Stimulated activated memory B cell treated with anti-CD40 and anti-IgM and Interleukin-4, amounts not matched to agents 10 μg/mL and 1 μg/mL and 100 μg/mL, for 72 hours (primary cell): ENCODE data around the gene SFTPD.
"Not testable (repeated sequence)": the region's sequence is repeated elsewhere in the genome, so short reads cannot be mapped to it uniquely, and the experiment has no call there.

ENCODE experiments used
- ATAC-seq: fragments of 150-1000 bp; cut with Tn5 transposase; 2 replicates; pipeline ENCODE4 v1.10.0; 2021
- H3K27ac Mint-ChIP-seq: one replicate; pipeline ENCODE4 v1.8.0; 2022; ENCODE audit warnings: mild to moderate bottlenecking, mixed read lengths
- H3K27me3 Mint-ChIP-seq: one replicate; pipeline ENCODE4 v1.8.0; 2022; ENCODE audit warnings: mixed read lengths
- H3K36me3 Mint-ChIP-seq: one replicate; pipeline ENCODE4 v1.8.0; 2022; ENCODE audit warnings: mixed read lengths
- H3K4me1 Mint-ChIP-seq: one replicate; pipeline ENCODE4 v1.8.0; 2022; ENCODE audit warnings: mixed read lengths
- H3K4me3 Mint-ChIP-seq: one replicate; pipeline ENCODE4 v1.8.0; 2022; ENCODE audit warnings: mild to moderate bottlenecking, moderate library complexity, mixed read lengths
- H3K9me3 Mint-ChIP-seq: one replicate; pipeline ENCODE4 v1.8.0; 2022; ENCODE audit warnings: mixed read lengths

Gene SFTPD

GRCh38 chr10:79923145-79923544 lies 25.8 kb downstream of the SFTPD start:
- Mint-ChIP-seq H3K4me3 (no peak overlapping the region), H3K4me1 (peaks cover 4% of the 10 kb centered on the region), H3K36me3 (no peaks in the 10 kb centered on the region), H3K9me3 (peaks cover 4% of the 10 kb centered on the region), H3K27ac (no peak overlapping the region), H3K27me3 (no peaks in the 10 kb centered on the region)
- ATAC-seq = no peak

GRCh38 chr10:79922011-79922412 lies 26.9 kb downstream of the SFTPD start:
- not testable (repeated sequence) for H3K36me3 Mint-ChIP-seq, H3K27ac Mint-ChIP-seq, H3K4me1 Mint-ChIP-seq, H3K4me3 Mint-ChIP-seq, H3K9me3 Mint-ChIP-seq, H3K27me3 Mint-ChIP-seq
- ATAC-seq = peak; percentile 24

- H3K27me3 Mint-ChIP-seq, H3K9me3 Mint-ChIP-seq, H3K36me3 Mint-ChIP-seq, H3K4me3 Mint-ChIP-seq, H3K27ac Mint-ChIP-seq, H3K4me1 Mint-ChIP-seq, ATAC-seq: not testable (repeated sequence)
Measured at GRCh38 chr10:79915838-79916237, 33.1 kb downstream of the SFTPD start.

- H3K9me3 Mint-ChIP-seq, H3K27ac Mint-ChIP-seq, H3K27me3 Mint-ChIP-seq, ATAC-seq, H3K36me3 Mint-ChIP-seq, H3K4me3 Mint-ChIP-seq: not testable (repeated sequence)
- peaks cover 11% of the 10 kb centered on the region for H3K4me1 Mint-ChIP-seq
Measured at GRCh38 chr10:79914512-79914911, 34.4 kb downstream of the SFTPD start.

- no peak for ATAC-seq
- no peaks in the 10 kb centered on the region for H3K36me3 Mint-ChIP-seq
- H3K27ac Mint-ChIP-seq = no peak overlapping the region
- H3K27me3 Mint-ChIP-seq = no peaks in the 10 kb centered on the region
- no peak overlapping the region for H3K4me3 Mint-ChIP-seq
- no peaks in the 10 kb centered on the region for H3K9me3 Mint-ChIP-seq
- H3K4me1 Mint-ChIP-seq = peaks cover 4% of the 10 kb centered on the region
Measured at GRCh38 chr10:79910836-79911235, 38.1 kb downstream of the SFTPD start.

GRCh38 chr10:79910344-79910743 lies 38.6 kb downstream of the SFTPD start:
- H3K4me3 Mint-ChIP-seq = no peak overlapping the region
- no peaks in the 10 kb centered on the region for H3K9me3 Mint-ChIP-seq
- H3K27ac Mint-ChIP-seq = no peak overlapping the region
- ATAC-seq = no peak
- H3K36me3 Mint-ChIP-seq = no peaks in the 10 kb centered on the region
- H3K27me3 Mint-ChIP-seq = peaks cover 2% of the 10 kb centered on the region
- H3K4me1 Mint-ChIP-seq = peaks cover 7% of the 10 kb centered on the region

- peak; percentile 61 for ATAC-seq
- peak overlapping the region; percentile 60 for H3K27ac Mint-ChIP-seq
- H3K4me1 Mint-ChIP-seq = peaks cover 13% of the 10 kb centered on the region
- H3K36me3 Mint-ChIP-seq = no peaks in the 10 kb centered on the region
- no peaks in the 10 kb centered on the region for H3K9me3 Mint-ChIP-seq
- H3K27me3 Mint-ChIP-seq = peaks cover 45% of the 10 kb centered on the region
- peak overlapping the region; percentile 83 for H3K4me3 Mint-ChIP-seq
Measured at GRCh38 chr10:79905322-79906314, 43.3 kb downstream of the SFTPD start.

- Mint-ChIP-seq H3K9me3 (no peaks in the 10 kb centered on the region), H3K36me3 (no peaks in the 10 kb centered on the region), H3K4me3 (peak overlapping the region; percentile 83), H3K27ac (peak overlapping the region; percentile 60), H3K4me1 (peaks cover 13% of the 10 kb centered on the region), H3K27me3 (peaks cover 45% of the 10 kb centered on the region)
- peak; percentile 60 for ATAC-seq
Measured at GRCh38 chr10:79904671-79905321, 44.1 kb downstream of the SFTPD start.

GRCh38 chr10:79901571-79901970 lies 47.3 kb downstream of the SFTPD start:
- not testable (repeated sequence) for H3K4me3 Mint-ChIP-seq, H3K9me3 Mint-ChIP-seq, H3K36me3 Mint-ChIP-seq, ATAC-seq, H3K27ac Mint-ChIP-seq
- H3K4me1 Mint-ChIP-seq = peaks cover 13% of the 10 kb centered on the region
- peaks cover 48% of the 10 kb centered on the region for H3K27me3 Mint-ChIP-seq

- peaks cover 36% of the 10 kb centered on the region for H3K27me3 Mint-ChIP-seq
- H3K4me1 Mint-ChIP-seq = no peaks in the 10 kb centered on the region
- H3K27ac Mint-ChIP-seq = no peak overlapping the region
- no peaks in the 10 kb centered on the region for H3K9me3 Mint-ChIP-seq
- ATAC-seq = no peak
- no peak overlapping the region for H3K4me3 Mint-ChIP-seq
- no peaks in the 10 kb centered on the region for H3K36me3 Mint-ChIP-seq
Measured at GRCh38 chr10:79898597-79899325, 50.1 kb downstream of the SFTPD start.

GRCh38 chr10:79892896-79893295 lies 56.0 kb downstream of the SFTPD start:
- not testable (repeated sequence) for H3K9me3 Mint-ChIP-seq

GRCh38 chr10:79890469-79890868 lies 58.4 kb downstream of the SFTPD start:
- H3K4me1 Mint-ChIP-seq = peaks cover 6% of the 10 kb centered on the region
- H3K36me3 Mint-ChIP-seq = no peaks in the 10 kb centered on the region
- peaks cover 46% of the 10 kb centered on the region for H3K27me3 Mint-ChIP-seq
- H3K9me3 Mint-ChIP-seq = no peaks in the 10 kb centered on the region
- no peak overlapping the region for H3K4me3 Mint-ChIP-seq
- H3K27ac Mint-ChIP-seq = no peak overlapping the region
- ATAC-seq = no peak

More at GRCh38 chr10:79892896-79893295, 56.0 kb downstream of the SFTPD start:
- H3K27me3 Mint-ChIP-seq = peaks cover 39% of the 10 kb centered on the region
- not testable (repeated sequence) for H3K4me3 Mint-ChIP-seq, H3K27ac Mint-ChIP-seq, ATAC-seq, H3K4me1 Mint-ChIP-seq, H3K36me3 Mint-ChIP-seq

GRCh38 chr10:79888984-79889383 lies 59.9 kb downstream of the SFTPD start:
- H3K27ac Mint-ChIP-seq, H3K4me3 Mint-ChIP-seq, H3K9me3 Mint-ChIP-seq, H3K36me3 Mint-ChIP-seq, H3K4me1 Mint-ChIP-seq: not testable (repeated sequence)
- peak; percentile 64 for ATAC-seq
- H3K27me3 Mint-ChIP-seq = peaks cover 46% of the 10 kb centered on the region
